Naive thymus-derived CD4-positive, alpha-beta T cell (primary cell): Measurements from ENCODE around the gene SLC2A8. TPM values are rescaled to one million over a fixed set of nuclear protein-coding genes. Genes with fewer than 3 reads are reported as not detected.

Experiments used
- ATAC-seq: fragments of 150-1000 bp; cut with Tn5 transposase; 2 replicates; pipeline ENCODE4 v1.10.0; 2021; ENCODE audit warnings: mild to moderate bottlenecking, moderate library complexity
- CTCF ChIA-PET: fragments of 350-600 bp; sonication (Branson Sonifier 250); formaldehyde crosslinking; loops from one replicate; lab custom pipeline; 2021; ENCODE audit warnings: antibody characterized with exemption; lab: Charles Lee
- POLR2A ChIA-PET: fragments of 350-600 bp; sonication (Branson Sonifier 250); formaldehyde crosslinking; loops from one replicate; lab custom pipeline; 2021; ENCODE audit warnings: antibody characterized with exemption, inconsistent platforms; lab: Charles Lee
- DNase-seq, 9 donors: peaks; one replicate each; pipeline versions ENCODE4 v3.0.0 to v3.0.0-alpha.2; 2020 to 2022; ENCODE audit warnings: mixed read lengths in 1 of 9
- H3K27ac ChIP-seq: one replicate; pipeline ENCODE4 v1.7.0; 2013; ENCODE audit warnings: mild to moderate bottlenecking, low read depth, low read length, moderate library complexity
- H3K27me3 ChIP-seq, 2 donors: one replicate each; pipeline ENCODE4 v1.7.0; 2013; ENCODE audit warnings: low read length in 2 of 2, mild to moderate bottlenecking in 2 of 2, moderate library complexity in 2 of 2; ENCODE audit not compliant: control insufficient read depth in 2 of 2, insufficient read depth in 2 of 2
- H3K36me3 ChIP-seq, 3 experiments: 1 replicate in 2 of 3; 2 replicates in 1 of 3; pipeline ENCODE4 v1.7.0; 2013; ENCODE audit warnings: low read length in 3 of 3, mild to moderate bottlenecking in 3 of 3, moderate library complexity in 1 of 3; ENCODE audit not compliant: insufficient read depth in 3 of 3, control insufficient read depth in 2 of 3
- H3K4me1 ChIP-seq, 2 donors: one replicate each; pipeline ENCODE4 v1.7.0; 2013; ENCODE audit warnings: low read length in 2 of 2, mild to moderate bottlenecking in 2 of 2, moderate library complexity in 1 of 2; ENCODE audit not compliant: control insufficient read depth in 2 of 2, insufficient read depth in 2 of 2
- H3K4me3 ChIP-seq: 2 replicates; pipeline ENCODE4 v1.7.0; 2013; ENCODE audit warnings: mild to moderate bottlenecking, low read length
- H3K9me3 ChIP-seq, 3 experiments: 1 replicate in 2 of 3; 2 replicates in 1 of 3; pipeline ENCODE4 v1.7.0; 2013; ENCODE audit warnings: low read length in 3 of 3; ENCODE audit not compliant: control insufficient read depth in 2 of 3
- H3K27ac Mint-ChIP-seq, 9 donors: one replicate each; pipeline ENCODE4 v1.8.0; 2020 to 2022; ENCODE audit warnings: mixed read lengths in 9 of 9, mild to moderate bottlenecking in 8 of 9, moderate library complexity in 5 of 9, inconsistent platforms in 2 of 9
- H3K27me3 Mint-ChIP-seq, 5 donors: one replicate each; pipeline ENCODE4 v1.8.0; 2021 to 2022; ENCODE audit warnings: mixed read lengths in 5 of 5, mild to moderate bottlenecking in 1 of 5
- H3K36me3 Mint-ChIP-seq, 5 donors: one replicate each; pipeline ENCODE4 v1.8.0; 2020 to 2022; ENCODE audit warnings: mixed read lengths in 5 of 5, mild to moderate bottlenecking in 3 of 5, inconsistent platforms in 1 of 5
- H3K4me1 Mint-ChIP-seq, 7 donors: one replicate each; pipeline ENCODE4 v1.8.0; 2020 to 2022; ENCODE audit warnings: mixed read lengths in 7 of 7, mild to moderate bottlenecking in 3 of 7, inconsistent platforms in 1 of 7
- H3K4me3 Mint-ChIP-seq, 10 donors: one replicate each; pipeline ENCODE4 v1.8.0; 2020 to 2022; ENCODE audit warnings: mild to moderate bottlenecking in 10 of 10, mixed read lengths in 10 of 10, moderate library complexity in 6 of 10, inconsistent platforms in 2 of 10
- H3K9me3 Mint-ChIP-seq, 11 donors: one replicate each; pipeline ENCODE4 v1.8.0; 2020 to 2022; ENCODE audit warnings: mixed read lengths in 11 of 11, mild to moderate bottlenecking in 4 of 11, inconsistent platforms in 1 of 11, moderate library complexity in 1 of 11
- intact Hi-C, 2 donors: fragments of 100-400 bp; cut with micrococcal nuclease; formaldehyde crosslinking; loops; one replicate each; pipeline ENCODE4 v1.15.1; 2023
- polyA plus RNA-seq, 2 donors: library from polyadenylated mRNA; unstranded; fragments of 300-500 nt; fragmentation: Illumina TruSeq; gene quantifications; one replicate each; pipeline ENCODE4 v1.2.3, GENCODE V29; 2021
- total RNA-seq, 6 experiments: library from RNA in 5 of 6; stranded (reverse) in 5 of 6; gene quantifications; 1 replicate in 5 of 6; 2 replicates in 1 of 6; pipeline ENCODE4 v1.2.3 and lab custom pipeline; 2021 to 2026

SLC2A8 gene
- total and polyA plus RNA-seq, 7 experiments from 2014 or later: 0.27 to 4.8 (median 1.3) TPM; not detected in 2

DNA sequence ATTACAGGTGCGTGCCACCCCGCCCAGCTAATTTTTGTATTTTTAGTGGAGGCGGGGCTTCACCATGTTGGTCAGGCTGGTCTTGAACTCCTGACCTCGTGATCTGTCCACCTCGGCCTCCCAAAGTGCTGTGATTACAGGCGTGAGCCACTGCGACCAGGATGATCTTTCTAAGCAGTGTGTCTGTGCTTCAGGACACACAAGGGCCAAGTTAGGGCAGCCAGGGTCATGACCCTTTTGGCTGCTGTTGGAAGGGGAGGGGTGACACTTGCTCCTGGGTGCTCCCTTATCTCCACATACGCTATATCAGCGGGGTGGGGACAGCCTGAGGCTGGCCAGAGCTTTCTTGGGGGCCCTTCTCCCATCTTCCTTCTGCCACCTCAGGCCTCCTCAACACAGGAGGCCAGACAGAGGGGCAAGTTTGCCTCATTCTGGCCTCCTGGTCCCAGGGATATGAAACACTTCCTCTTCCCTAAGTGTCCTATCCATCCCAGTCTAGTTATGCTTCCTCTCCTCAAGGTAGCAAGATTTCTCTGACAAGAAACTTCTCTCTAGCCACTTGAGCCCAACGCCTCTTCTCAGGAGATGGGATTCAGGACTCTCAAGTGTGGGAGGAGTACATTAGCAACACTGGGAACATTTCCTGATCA is 25.3 kb downstream of the SLC2A8 start:
- DNase-seq (no peak), ATAC-seq (no peak)
- Mint-ChIP-seq H3K4me1 (peaks cover 32 to 50% (median 40%) of the 10 kb centered on the region in 7 donors), H3K4me3 (peak overlapping the region in 2 of 10 donors; percentile 93 to 98), H3K36me3 (peaks cover 0 to 6% (median 5%) of the 10 kb centered on the region in 5 donors), H3K27ac (no peak overlapping the region), H3K9me3 (no peaks in the 10 kb centered on the region), H3K27me3 (no peaks in the 10 kb centered on the region)
- CTCF ChIA-PET: interaction anchor here (0.7 kb wide), 1 partner anchor 236 kb away, joined by 3 read pairs; no protein-coding TSS in a partner anchor
- H3K9me3 ChIP-seq: no peaks in the 10 kb centered on the region
- peaks cover 12 to 27% of the 10 kb centered on the region in 2 donors for H3K4me1 ChIP-seq
- intact Hi-C loops: no loop called here
- H3K36me3 ChIP-seq: peaks cover 0 to 4% (median 0%) of the 10 kb centered on the region in 3 experiments
- H3K27me3 ChIP-seq: no peaks in the 10 kb centered on the region
- H3K4me3 ChIP-seq: no peak overlapping the region
- POLR2A ChIA-PET: interaction anchor here (3.0 kb wide), 1 partner anchor 28 kb away, joined by 28 read pairs; the partner anchor contains the start of genes LRSAM1 and RPL12
- no peak overlapping the region for H3K27ac ChIP-seq

DNA sequence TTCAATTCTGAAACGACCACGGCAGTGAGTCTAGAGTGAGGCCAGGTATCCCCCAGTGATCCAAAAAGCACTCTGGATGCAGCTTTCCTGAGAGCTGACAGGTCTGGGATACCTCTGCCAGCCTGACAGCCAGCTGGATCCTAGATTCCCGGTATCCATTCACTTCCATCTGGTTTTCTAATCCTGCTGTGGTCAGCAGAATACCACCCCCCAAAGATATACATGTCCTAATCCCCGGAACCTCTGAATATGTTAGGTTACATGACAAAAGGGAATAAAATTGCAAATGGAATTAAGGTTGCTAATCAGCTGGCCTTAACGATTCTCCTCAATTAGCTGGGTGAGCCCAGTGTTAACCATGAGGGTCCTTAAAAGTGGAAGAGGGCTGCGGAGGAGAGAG is 25.8 kb downstream of the SLC2A8 start:
- ATAC-seq: no peak
- DNase-seq: no peak
- H3K4me3 Mint-ChIP-seq: peak overlapping the region; percentile 7 to 99 (median 98)
- H3K4me1 ChIP-seq: peaks cover 12 to 27% of the 10 kb centered on the region in 2 donors
- no peaks in the 10 kb centered on the region for H3K27me3 ChIP-seq
- H3K9me3 Mint-ChIP-seq: no peaks in the 10 kb centered on the region
- no peaks in the 10 kb centered on the region for H3K9me3 ChIP-seq
- peak overlapping the region in 1 of 9 donors; percentile 95 for H3K27ac Mint-ChIP-seq
- H3K4me1 Mint-ChIP-seq: peaks cover 37 to 50% (median 43%) of the 10 kb centered on the region in 7 donors
- peaks cover 0 to 7% (median 5%) of the 10 kb centered on the region in 5 donors for H3K36me3 Mint-ChIP-seq
- CTCF ChIA-PET: no interaction called here
- H3K36me3 ChIP-seq: peaks cover 0 to 4% (median 0%) of the 10 kb centered on the region in 3 experiments
- POLR2A ChIA-PET: interaction anchor here (1.3 to 3.0 kb wide), 2 partner anchors 26 to 28 kb away, joined by 3 to 28 read pairs; partner anchors contain the start of genes LRSAM1 and RPL12
- H3K27me3 Mint-ChIP-seq: no peaks in the 10 kb centered on the region
- intact Hi-C loops: no loop called here
- no peak overlapping the region for H3K27ac ChIP-seq
- H3K4me3 ChIP-seq: no peak overlapping the region

DNA sequence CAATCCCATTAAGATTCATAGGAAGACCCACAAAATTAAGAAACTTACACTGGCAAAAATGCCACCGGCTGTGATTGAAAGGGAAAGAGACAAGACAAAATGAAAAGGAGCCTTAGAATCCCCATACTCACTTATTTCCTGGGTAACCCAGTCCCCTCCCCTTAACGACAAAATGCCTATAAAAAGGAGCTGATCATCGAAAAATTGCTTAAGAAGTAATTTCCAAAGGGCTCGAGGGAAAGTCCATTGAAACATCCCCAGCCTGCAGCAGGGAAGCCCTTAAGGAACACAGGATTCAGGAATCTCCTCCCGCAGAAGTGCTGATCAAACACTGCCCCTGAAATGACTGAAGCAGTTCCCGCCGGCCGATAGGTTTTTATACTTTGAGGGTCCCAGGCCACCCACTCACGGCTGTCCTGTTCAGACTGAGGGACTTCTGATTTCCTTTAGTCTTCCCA is 26.5 kb downstream of the SLC2A8 start:
- Histone ChIP-seq H3K4me1 (peaks cover 12 to 27% of the 10 kb centered on the region in 2 donors), H3K27ac (peak overlapping the region; percentile 83), H3K4me3 (peak overlapping the region; percentile 96), H3K36me3 (peaks cover 0 to 6% (median 0%) of the 10 kb centered on the region in 3 experiments), H3K9me3 (no peaks in the 10 kb centered on the region), H3K27me3 (no peaks in the 10 kb centered on the region)
- POLR2A ChIA-PET: interaction anchor here (0.8 to 3.0 kb wide), 4 partner anchors 21 to 35 kb away, joined by 3 to 28 read pairs (median 4); partner anchors contain the start of genes LRSAM1 and RPL12
- intact Hi-C loops: no loop called here
- Mint-ChIP-seq H3K4me3 (peak overlapping the region; percentile 93 to 99 (median 98)), H3K36me3 (peaks cover 0 to 10% (median 5%) of the 10 kb centered on the region in 5 donors), H3K4me1 (peaks cover 39 to 54% (median 50%) of the 10 kb centered on the region in 7 donors), H3K9me3 (no peaks in the 10 kb centered on the region), H3K27me3 (no peaks in the 10 kb centered on the region), H3K27ac (peak overlapping the region; percentile 91 to 96 (median 94))
- no peak for ATAC-seq
- CTCF ChIA-PET: interaction anchor here (1.1 to 1.3 kb wide), 2 partner anchors 8 to 210 kb away, joined by 3 to 6 read pairs; no protein-coding TSS in a partner anchor
- no peak for DNase-seq

- Mint-ChIP-seq H3K9me3 (no peaks in the 10 kb centered on the region), H3K27ac (peak within 1 kb of the TSS; percentile 91 to 96 (median 94)), H3K4me1 (peaks cover 39 to 54% (median 50%) of the 10 kb centered on the region in 7 donors), H3K27me3 (no peaks in the 10 kb centered on the region), H3K36me3 (peaks cover 0 to 14% (median 5%) of the 10 kb centered on the region in 5 donors), H3K4me3 (peak within 1 kb of the TSS; percentile 93 to 99 (median 98))
- intact Hi-C loops: loop anchor here (1.0 to 2.0 kb wide), 11 partner anchors 26 to 619 kb away; partner anchors contain the start of genes LRSAM1 (in 2 of the 2), RPL12 (in 2 of the 2), PTRH1 (in 1 of the 2) and RALGPS1 (in 1 of the 2)
- CTCF ChIA-PET: interaction anchor here (1.1 to 1.3 kb wide), 2 partner anchors 9 to 210 kb away, joined by 3 to 6 read pairs; no protein-coding TSS in a partner anchor
- peak within 1 kb of the TSS; percentile 83 for H3K27ac ChIP-seq
- ATAC-seq: peak; percentile 94
- no peaks in the 10 kb centered on the region for H3K9me3 ChIP-seq
- POLR2A ChIA-PET: interaction anchor here (0.8 to 3.0 kb wide), 6 partner anchors 22 to 202 kb away, joined by 3 to 28 read pairs (median 4); partner anchors contain the start of genes LRSAM1 and RPL12
- peak within 1 kb of the TSS; percentile 96 for H3K4me3 ChIP-seq
- DNase-seq: peak; percentile 80 to 96 (median 84)
- H3K36me3 ChIP-seq: peaks cover 0 to 12% (median 0%) of the 10 kb centered on the region in 3 experiments
- no peaks in the 10 kb centered on the region for H3K27me3 ChIP-seq
- peaks cover 12 to 27% of the 10 kb centered on the region in 2 donors for H3K4me1 ChIP-seq
These were observed 27.1 kb downstream of the SLC2A8 start, which contains the start of gene ZNF79 for GRCh38 chr9:127423934-127424675. ZNF79 (plus strand) TSS chr9:127424382; CDS start chr9:127424788, 406 bp downstream.

- Mint-ChIP-seq H3K4me1 (peaks cover 39 to 54% (median 50%) of the 10 kb centered on the region in 7 donors), H3K9me3 (no peaks in the 10 kb centered on the region), H3K36me3 (peaks cover 0 to 14% (median 5%) of the 10 kb centered on the region in 5 donors), H3K4me3 (peak overlapping the region; percentile 93 to 99 (median 98)), H3K27ac (peak overlapping the region; percentile 91 to 96 (median 94)), H3K27me3 (no peaks in the 10 kb centered on the region)
- H3K27me3 ChIP-seq: no peaks in the 10 kb centered on the region
- ChIA-PET CTCF (interaction anchor here (1.1 to 1.3 kb wide), 2 partner anchors 9 to 211 kb away, joined by 3 to 6 read pairs; no protein-coding TSS in a partner anchor), POLR2A (interaction anchor here (0.8 to 3.0 kb wide), 5 partner anchors 22 to 203 kb away, joined by 3 to 28 read pairs (median 4); partner anchors contain the start of genes LRSAM1 and RPL12)
- intact Hi-C loops: loop anchor here (1.0 to 2.0 kb wide), 11 partner anchors 26 to 620 kb away; partner anchors contain the start of genes LRSAM1 (in 2 of the 2), RPL12 (in 2 of the 2), PTRH1 (in 1 of the 2) and RALGPS1 (in 1 of the 2)
- H3K4me1 ChIP-seq: peaks cover 12 to 27% of the 10 kb centered on the region in 2 donors
- H3K36me3 ChIP-seq: peaks cover 0 to 12% (median 0%) of the 10 kb centered on the region in 3 experiments
- ATAC-seq: peak; percentile 58
- H3K4me3 ChIP-seq: peak overlapping the region; percentile 96
- H3K9me3 ChIP-seq: no peaks in the 10 kb centered on the region
- DNase-seq: peak in 4 of 9 donors; percentile 26 to 57 (median 48)
- H3K27ac ChIP-seq: peak overlapping the region; percentile 83
These were observed 27.7 kb downstream of the SLC2A8 start for GRCh38 chr9:127424676-127424999.
